HepG2 (cell line): ENCODE measurements around the gene JMJD1C. TPM values are rescaled to one million over a fixed set of nuclear protein-coding genes. Genes with fewer than 3 reads are reported as not detected.

ENCODE experiments used
- ATAC-seq: fragments of 200-7000 bp; cut with Tn5 transposase; 3 replicates; pipeline ENCODE4 v1.9.1; 2020; ENCODE audit warnings: mild to moderate bottlenecking, moderate library complexity
- BruUV-seq: library from RNA; stranded (reverse); fragments of 400-500 nt; replicated peaks from 2 replicates; lab custom pipeline; 2021; lab: Mats Ljungman, UMichigan
- CTCF ChIA-PET: fragments of 300-600 bp; formaldehyde crosslinking; extraction: SDS; loops from one replicate; lab custom pipeline; 2021; ENCODE audit warnings: low total read pairs, inconsistent platforms, low intra/inter-chr PET ratio; lab: Yijun Ruan, JAX
- POLR2A ChIA-PET: fragments of 350-600 bp; sonication (Branson Sonifier 250); formaldehyde crosslinking; loops from one replicate; lab custom pipeline; 2020; ENCODE audit warnings: antibody characterized with exemption, inconsistent platforms; lab: Yijun Ruan, JAX
- DNase-seq: peaks from one replicate; pipeline ENCODE4 v3.0.0-alpha.2; 2015; ENCODE audit warnings: low spot score
- FAIRE-seq: peaks from 3 replicates; lab custom pipeline; 2011; peaks lifted over from hg19 to GRCh38; lab: Jason Lieb, UNC
- H2AFZ ChIP-seq: one replicate; pipeline ENCODE4 v1.6.1; 2011; ENCODE audit warnings: low read length, inconsistent platforms
- H3K27ac ChIP-seq: fragments of 300-600 bp; 3 replicates; pipeline ENCODE4 v1.8.0; 2011; ENCODE audit warnings: mixed run types, mild to moderate bottlenecking, mixed read lengths, low read length, inconsistent platforms; ENCODE audit not compliant: insufficient read depth; ENCODE audit errors: extremely low read length
- H3K27me3 ChIP-seq, 2 experiments: fragments of 200-600 bp in 1 of 2; 2 replicates in 1 of 2; 3 replicates in 1 of 2; pipeline versions ENCODE4 v1.6.0 to v1.8.0; 2011; ENCODE audit warnings: low read length in 2 of 2, mild to moderate bottlenecking in 2 of 2, moderate library complexity in 2 of 2, inconsistent platforms in 1 of 2; ENCODE audit not compliant: insufficient read depth in 2 of 2, control insufficient read depth in 1 of 2
- H3K36me3 ChIP-seq, 2 experiments: fragments of 200-600 bp in 1 of 2; replicated peaks in 1 of 2; 2 replicates in 1 of 2; 3 replicates in 1 of 2; pipeline versions ENCODE4 v1.5.1 to v1.8.0; 2011; ENCODE audit warnings: low read length in 2 of 2, inconsistent platforms in 1 of 2; ENCODE audit not compliant: insufficient read depth in 2 of 2, control insufficient read depth in 1 of 2
- H3K4me1 ChIP-seq: 2 replicates; pipeline ENCODE4 v1.5.1; 2012; ENCODE audit warnings: low read length, inconsistent platforms; ENCODE audit not compliant: insufficient read depth
- H3K4me2 ChIP-seq: 2 replicates; pipeline ENCODE4 v1.6.0; 2011; ENCODE audit warnings: low read depth, low read length, inconsistent platforms
- H3K4me3 ChIP-seq, 3 experiments: fragments of 200-600 bp in 1 of 3; sonication (generic), shearing (Covaris generic) in 1 of 3; replicated peaks in 1 of 3; 2 replicates each; pipeline ENCODE4 v1.5.1; 2011 to 2016; ENCODE audit warnings: low read length in 3 of 3, inconsistent platforms in 2 of 3, low read depth in 2 of 3, mild to moderate bottlenecking in 2 of 3, control low read depth in 1 of 3, mixed read lengths in 1 of 3; ENCODE audit not compliant: insufficient read depth in 1 of 3
- H3K79me2 ChIP-seq: one replicate; pipeline ENCODE4 v1.6.1; 2011; ENCODE audit warnings: low read length, inconsistent platforms; ENCODE audit not compliant: insufficient read depth
- H3K9ac ChIP-seq: 2 replicates; pipeline ENCODE4 v1.6.0; 2011; ENCODE audit warnings: mild to moderate bottlenecking, low read depth, low read length, inconsistent platforms; ENCODE audit not compliant: insufficient read depth
- H3K9me3 ChIP-seq: 2 replicates; pipeline ENCODE4 v1.5.1; 2012; ENCODE audit warnings: mild to moderate bottlenecking, low read length
- H4K20me1 ChIP-seq: 2 replicates; pipeline ENCODE4 v1.6.0; 2011; ENCODE audit warnings: inconsistent platforms, mild to moderate bottlenecking, low read length, moderate library complexity; ENCODE audit not compliant: insufficient read depth
- HNRNPLL ChIP-seq: fragments of 200-400 bp; formaldehyde crosslinking; IDR thresholded peaks from 2 replicates; pipeline ENCODE4 v1.6.1; 2017; ENCODE audit warnings: mild to moderate bottlenecking, low read depth, low read length; ENCODE audit not compliant: poor library complexity, severe bottlenecking
- JDP2 ChIP-seq: sonication (generic); formaldehyde crosslinking; IDR thresholded peaks from 2 replicates; pipeline ENCODE4 v1.8.1; 2022; ENCODE audit warnings: missing genetic modification reagents, borderline replicate concordance
- MAFF ChIP-seq: IDR thresholded peaks from 2 replicates; pipeline ENCODE4 v1.6.1; 2011; ENCODE audit warnings: low read depth, low read length, improper control_type of control experiment
- SIN3B ChIP-seq: fragments of 150-350 bp; IDR thresholded peaks from 2 replicates; pipeline ENCODE4 v1.6.1; 2014; ENCODE audit warnings: low read length
- SP4 ChIP-seq: sonication (generic); formaldehyde crosslinking; IDR thresholded peaks from 2 replicates; pipeline ENCODE4 v1.8.1; 2023; ENCODE audit warnings: mild to moderate bottlenecking, missing genetic modification reagents
- ZNF12 ChIP-seq: sonication (generic); formaldehyde crosslinking; IDR thresholded peaks from 2 replicates; pipeline ENCODE4 v1.5.0; 2020; ENCODE audit warnings: missing genetic modification reagents
- ZNF138 ChIP-seq: sonication (generic); formaldehyde crosslinking; IDR thresholded peaks from 2 replicates; pipeline ENCODE4 v1.5.0; 2020; ENCODE audit warnings: mild to moderate bottlenecking, low read depth, missing genetic modification reagents
- ZNF292 ChIP-seq: sonication (generic); formaldehyde crosslinking; IDR thresholded peaks from 2 replicates; pipeline ENCODE4 v1.8.1; 2022; ENCODE audit warnings: mild to moderate bottlenecking, low read depth, missing genetic modification reagents, borderline replicate concordance
- ZNF503 ChIP-seq: sonication (generic); formaldehyde crosslinking; IDR thresholded peaks from 2 replicates; pipeline ENCODE4 v1.4.0; 2020; ENCODE audit warnings: missing genetic modification reagents
- ZNF570 ChIP-seq: sonication (generic); formaldehyde crosslinking; IDR thresholded peaks from 2 replicates; pipeline ENCODE4 v1.4.0; 2020; ENCODE audit warnings: mild to moderate bottlenecking, missing genetic modification reagents, borderline replicate concordance
- WGBS: methylation state at CpG from one replicate; pipeline ENCODE4 v1.1.6; 2017; ENCODE audit warnings: low lambda C conversion rate; 5-methylcytosine and 5-hydroxymethylcytosine counted together
- in situ Hi-C: cut with HindIII; loops from 2 replicates; pipeline ENCODE4 v1.10.0; 2017; ENCODE audit warnings: low pct_unique_long_range_greater_than_20kb; ENCODE audit not compliant: extremely low pct_ligation_motif_present
- intact Hi-C: fragments of 100-400 bp; cut with micrococcal nuclease; formaldehyde crosslinking; loops from one replicate; pipeline ENCODE4 v1.10.0; 2022; ENCODE audit not compliant: unreplicated experiment
- polyA plus RNA-seq, 8 experiments: library from polyadenylated mRNA; depleted of rRNA in 3 of 8; stranded (reverse) in 7 of 8; unstranded in 1 of 8; fragments of >200 nt; fragmentation: Illumina TruSeq in 4 of 8; extraction: Trizol in 4 of 8; gene quantifications; 2 replicates each; pipeline versions ENCODE4 v1.2.1 to v1.2.3, GENCODE V29; 2011 to 2016; ENCODE audit warnings: low read depth in 4 of 8, missing spikeins in 1 of 8, mixed read lengths in 1 of 8; ENCODE audit not compliant: insufficient read depth in 1 of 8
- total RNA-seq, 5 experiments: library from RNA; depleted of rRNA; stranded (reverse); fragments of >200 nt; fragmentation: Illumina TruSeq; extraction: Trizol; gene quantifications; 2 replicates each; pipeline ENCODE4 v1.2.3, GENCODE V29; 2016; ENCODE audit warnings: low read depth in 1 of 5
- TF ChIP-seq, protein P1 (sequence below): sonication (generic); formaldehyde crosslinking; IDR thresholded peaks from 2 replicates; pipeline ENCODE4 v1.4.0; 2020; ENCODE audit warnings: mild to moderate bottlenecking, missing genetic modification reagents
- TF ChIP-seq, protein P2 (sequence below): sonication (generic); IDR thresholded peaks from 2 replicates; pipeline ENCODE4 v1.6.1; 2016; ENCODE audit warnings: low read depth, borderline replicate concordance

JMJD1C gene
- total and polyA plus RNA-seq, 2 of the 13 experiments (the other 11 are each of a cell fraction or from before 2014, with no cell fraction given), result 42.3 to 42.7 TPM

DNA sequence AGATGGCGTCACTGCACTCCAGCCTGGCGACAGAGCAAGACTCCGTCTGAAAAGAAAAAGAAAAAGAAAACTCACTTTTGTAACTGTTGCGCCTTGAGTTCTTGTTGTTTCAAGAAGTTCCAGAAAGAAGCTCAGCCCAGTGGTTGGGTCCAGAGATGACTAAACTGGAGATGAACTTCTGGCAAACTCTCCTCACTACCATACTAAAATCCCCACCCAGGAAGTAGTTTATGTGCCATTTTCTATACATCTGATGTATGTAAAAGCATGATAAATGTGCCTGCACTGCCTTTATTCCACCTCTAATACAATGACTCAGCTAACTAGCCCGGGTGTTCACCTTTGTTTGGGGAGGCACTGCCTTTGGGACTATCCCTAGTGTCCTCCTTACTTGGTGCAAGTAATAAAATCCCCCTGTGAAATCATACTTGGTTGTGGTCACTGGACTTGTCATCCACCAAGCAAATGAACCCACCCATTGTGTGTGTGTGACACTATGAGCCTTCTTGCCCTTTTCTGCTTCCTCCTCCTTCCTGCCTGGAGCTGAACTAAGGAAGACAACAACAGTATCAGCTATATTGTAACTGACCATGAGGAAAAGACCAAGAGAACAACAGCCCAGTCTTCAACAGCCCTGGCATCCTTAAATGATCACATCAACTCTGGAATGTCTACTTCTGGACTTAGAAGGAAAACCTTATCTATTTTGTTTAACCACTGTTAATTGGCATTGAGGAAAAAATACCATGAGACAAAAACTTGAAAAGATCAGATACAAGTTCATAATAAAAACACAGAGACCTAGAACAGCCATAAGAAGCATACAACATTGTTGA is 33.6 kb downstream of the JMJD1C start:
- no peak overlapping the region for H3K4me2 ChIP-seq
- in situ Hi-C loops, result no loop called here
- intact Hi-C loops, result no loop called here
- H3K36me3 ChIP-seq, result no peaks in the 10 kb centered on the region
- H2AFZ ChIP-seq, result no peak overlapping the region
- no peak overlapping the region for H3K4me3 ChIP-seq
- H3K27me3 ChIP-seq, result no peaks in the 10 kb centered on the region
- DNase-seq, result no peak
- peaks cover 88% of the 10 kb centered on the region for H3K79me2 ChIP-seq
- CTCF ChIA-PET, result no interaction called here
- no TSS peak for BruUV-seq
- no peaks in the 10 kb centered on the region for H3K9me3 ChIP-seq
- H3K4me1 ChIP-seq, result peaks cover 26% of the 10 kb centered on the region
- no peak for ATAC-seq
- WGBS, result 96% methylated on average over 5 of the region's 5 CpGs
- peaks cover 4% of the 10 kb centered on the region; the same call in 1 of the 2 replicates for H4K20me1 ChIP-seq
- POLR2A ChIA-PET, result no interaction called here
- H3K9ac ChIP-seq, result no peak overlapping the region
- no peak overlapping the region for H3K27ac ChIP-seq
- no peak for FAIRE-seq
- TF ChIP-seq HNRNPLL, result no peak
- no peak for TF ChIP-seq JDP2
- TF ChIP-seq MAFF, result no peak
- TF ChIP-seq, protein P1, sequence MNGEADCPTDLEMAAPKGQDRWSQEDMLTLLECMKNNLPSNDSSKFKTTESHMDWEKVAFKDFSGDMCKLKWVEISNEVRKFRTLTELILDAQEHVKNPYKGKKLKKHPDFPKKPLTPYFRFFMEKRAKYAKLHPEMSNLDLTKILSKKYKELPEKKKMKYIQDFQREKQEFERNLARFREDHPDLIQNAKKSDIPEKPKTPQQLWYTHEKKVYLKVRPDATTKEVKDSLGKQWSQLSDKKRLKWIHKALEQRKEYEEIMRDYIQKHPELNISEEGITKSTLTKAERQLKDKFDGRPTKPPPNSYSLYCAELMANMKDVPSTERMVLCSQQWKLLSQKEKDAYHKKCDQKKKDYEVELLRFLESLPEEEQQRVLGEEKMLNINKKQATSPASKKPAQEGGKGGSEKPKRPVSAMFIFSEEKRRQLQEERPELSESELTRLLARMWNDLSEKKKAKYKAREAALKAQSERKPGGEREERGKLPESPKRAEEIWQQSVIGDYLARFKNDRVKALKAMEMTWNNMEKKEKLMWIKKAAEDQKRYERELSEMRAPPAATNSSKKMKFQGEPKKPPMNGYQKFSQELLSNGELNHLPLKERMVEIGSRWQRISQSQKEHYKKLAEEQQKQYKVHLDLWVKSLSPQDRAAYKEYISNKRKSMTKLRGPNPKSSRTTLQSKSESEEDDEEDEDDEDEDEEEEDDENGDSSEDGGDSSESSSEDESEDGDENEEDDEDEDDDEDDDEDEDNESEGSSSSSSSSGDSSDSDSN (CRISPR knock-in tag), result no peak
- TF ChIP-seq ZNF292, result no peak
- TF ChIP-seq SIN3B, result no peak
- TF ChIP-seq SP4, result no peak
- TF ChIP-seq, protein P2, sequence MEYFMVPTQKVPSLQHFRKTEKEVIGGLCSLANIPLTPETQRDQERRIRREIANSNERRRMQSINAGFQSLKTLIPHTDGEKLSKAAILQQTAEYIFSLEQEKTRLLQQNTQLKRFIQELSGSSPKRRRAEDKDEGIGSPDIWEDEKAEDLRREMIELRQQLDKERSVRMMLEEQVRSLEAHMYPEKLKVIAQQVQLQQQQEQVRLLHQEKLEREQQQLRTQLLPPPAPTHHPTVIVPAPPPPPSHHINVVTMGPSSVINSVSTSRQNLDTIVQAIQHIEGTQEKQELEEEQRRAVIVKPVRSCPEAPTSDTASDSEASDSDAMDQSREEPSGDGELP, result no peak
- TF ChIP-seq ZNF12 (CRISPR knock-in tag), result no peak
- TF ChIP-seq ZNF503 (CRISPR knock-in tag), result no peak
- no peak for TF ChIP-seq ZNF138
- TF ChIP-seq ZNF570 (CRISPR knock-in tag), result no peak
